ENCODE measurements around the gene DCAF8L2. TPM values are rescaled to one million over a fixed set of nuclear protein-coding genes. Genes with fewer than 3 reads are reported as not detected.
"Not testable (repeated sequence)": the region's sequence is repeated elsewhere in the genome, so short reads cannot be mapped to it uniquely, and the experiment has no call there.

The DCAF8L2 gene
- polyA plus RNA-seq, 6 donors from 2014 or later = not detected

GRCh38 chrX:27715610-27716009 is 125.5 kb downstream of the DCAF8L2 start:
- H3K36me3 Mint-ChIP-seq = no peaks in the 10 kb centered on the region
- peaks cover 0 to 5% (median 3%) of the 10 kb centered on the region in 7 donors for H3K9me3 Mint-ChIP-seq
- no peak overlapping the region for H3K27ac Mint-ChIP-seq
- H3K4me3 Mint-ChIP-seq = no peak overlapping the region
- no peaks in the 10 kb centered on the region for H3K27me3 Mint-ChIP-seq
- DNase-seq (no peak), ATAC-seq (ENCODE audit: low read depth in 2 of 2) (no peak)
- no peaks in the 10 kb centered on the region for H3K4me1 Mint-ChIP-seq

- no peak for DNase-seq
- Mint-ChIP-seq H3K4me1 (no peaks in the 10 kb centered on the region), H3K27ac (peak overlapping the region in 1 of 6 donors; percentile 63), H3K4me3 (no peak overlapping the region), H3K9me3 (peaks cover 0 to 4% (median 2%) of the 10 kb centered on the region in 7 donors), H3K27me3 (no peaks in the 10 kb centered on the region), H3K36me3 (no peaks in the 10 kb centered on the region)
- no peak for ATAC-seq (ENCODE audit: low read depth in 2 of 2)
Observed at GRCh38 chrX:27728291-27728690, 138.1 kb downstream of the DCAF8L2 start.

GRCh38 chrX:27731962-27732361 is 141.8 kb downstream of the DCAF8L2 start:
- no peak overlapping the region for H3K27ac Mint-ChIP-seq
- H3K36me3 Mint-ChIP-seq = no peaks in the 10 kb centered on the region
- no peak overlapping the region for H3K4me3 Mint-ChIP-seq
- H3K27me3 Mint-ChIP-seq = no peaks in the 10 kb centered on the region
- ATAC-seq (ENCODE audit: low read depth in 2 of 2) (no peak), DNase-seq (no peak)
- no peaks in the 10 kb centered on the region for H3K4me1 Mint-ChIP-seq
- H3K9me3 Mint-ChIP-seq = peaks cover 0 to 4% (median 2%) of the 10 kb centered on the region in 7 donors

GRCh38 chrX:27735914-27736313 is 145.8 kb downstream of the DCAF8L2 start:
- ATAC-seq (ENCODE audit: low read depth in 2 of 2) = no peak
- Mint-ChIP-seq H3K4me1 (no peaks in the 10 kb centered on the region), H3K27ac (no peak overlapping the region), H3K4me3 (no peak overlapping the region), H3K36me3 (no peaks in the 10 kb centered on the region), H3K9me3 (peaks cover 0 to 14% (median 2%) of the 10 kb centered on the region in 7 donors), H3K27me3 (no peaks in the 10 kb centered on the region)
- DNase-seq = no peak

GRCh38 chrX:27740933-27741332 is 150.8 kb downstream of the DCAF8L2 start:
- H3K36me3 Mint-ChIP-seq = no peaks in the 10 kb centered on the region
- DNase-seq (no peak), ATAC-seq (ENCODE audit: low read depth in 2 of 2) (no peak)
- no peaks in the 10 kb centered on the region for H3K4me1 Mint-ChIP-seq
- peaks cover 0 to 11% (median 0%) of the 10 kb centered on the region in 7 donors for H3K9me3 Mint-ChIP-seq
- no peak overlapping the region for H3K4me3 Mint-ChIP-seq
- no peaks in the 10 kb centered on the region for H3K27me3 Mint-ChIP-seq
- H3K27ac Mint-ChIP-seq = no peak overlapping the region

GRCh38 chrX:27743521-27743920 is 153.4 kb downstream of the DCAF8L2 start:
- peaks cover 0 to 15% (median 0%) of the 10 kb centered on the region in 7 donors for H3K9me3 Mint-ChIP-seq
- H3K4me3 Mint-ChIP-seq = not testable (repeated sequence)

GRCh38 chrX:27746516-27746915 is 156.4 kb downstream of the DCAF8L2 start:
- peaks cover 0 to 5% of the 10 kb centered on the region in 2 donors for H3K36me3 Mint-ChIP-seq
- no peak for ATAC-seq (ENCODE audit: low read depth in 2 of 2)
- no peak overlapping the region for H3K4me3 Mint-ChIP-seq
- no peaks in the 10 kb centered on the region for H3K27me3 Mint-ChIP-seq
- peaks cover 0 to 6% (median 2%) of the 10 kb centered on the region in 7 donors for H3K9me3 Mint-ChIP-seq
- no peak overlapping the region for H3K27ac Mint-ChIP-seq
- H3K4me1 Mint-ChIP-seq = no peaks in the 10 kb centered on the region
- no peak for DNase-seq

More at GRCh38 chrX:27743521-27743920, 153.4 kb downstream of the DCAF8L2 start:
- not testable (repeated sequence) for H3K36me3 Mint-ChIP-seq; H3K27ac Mint-ChIP-seq; DNase-seq; H3K27me3 Mint-ChIP-seq; H3K4me1 Mint-ChIP-seq; ATAC-seq (ENCODE audit: low read depth in 2 of 2)

- not testable (repeated sequence) for H3K9me3 Mint-ChIP-seq; H3K4me3 Mint-ChIP-seq; DNase-seq; H3K27ac Mint-ChIP-seq; H3K4me1 Mint-ChIP-seq; H3K36me3 Mint-ChIP-seq; H3K27me3 Mint-ChIP-seq; ATAC-seq (ENCODE audit: low read depth in 2 of 2)
Observed at GRCh38 chrX:27750298-27750697, 160.2 kb downstream of the DCAF8L2 start.

- Mint-ChIP-seq H3K27me3 (no peaks in the 10 kb centered on the region), H3K9me3 (peaks cover 0 to 9% (median 2%) of the 10 kb centered on the region in 7 donors), H3K4me1 (no peaks in the 10 kb centered on the region), H3K36me3 (no peaks in the 10 kb centered on the region), H3K27ac (no peak overlapping the region), H3K4me3 (no peak overlapping the region)
- DNase-seq (no peak), ATAC-seq (ENCODE audit: low read depth in 2 of 2) (no peak)
Observed at GRCh38 chrX:27751976-27752375, 161.8 kb downstream of the DCAF8L2 start.

- Mint-ChIP-seq H3K36me3 (no peaks in the 10 kb centered on the region), H3K9me3 (peaks cover 0 to 9% (median 6%) of the 10 kb centered on the region in 7 donors), H3K4me1 (no peaks in the 10 kb centered on the region), H3K27ac (no peak overlapping the region), H3K27me3 (no peaks in the 10 kb centered on the region), H3K4me3 (no peak overlapping the region)
- no peak for DNase-seq
- ATAC-seq (ENCODE audit: low read depth in 2 of 2) = no peak
Observed at GRCh38 chrX:27765718-27766117, 175.6 kb downstream of the DCAF8L2 start.

GRCh38 chrX:27767387-27767786 is 177.2 kb downstream of the DCAF8L2 start:
- H3K36me3 Mint-ChIP-seq = no peaks in the 10 kb centered on the region
- no peak overlapping the region for H3K4me3 Mint-ChIP-seq
- no peaks in the 10 kb centered on the region for H3K27me3 Mint-ChIP-seq
- H3K9me3 Mint-ChIP-seq = peaks cover 0 to 8% (median 0%) of the 10 kb centered on the region in 7 donors
- no peak for ATAC-seq (ENCODE audit: low read depth in 2 of 2)
- no peak overlapping the region for H3K27ac Mint-ChIP-seq
- H3K4me1 Mint-ChIP-seq = no peaks in the 10 kb centered on the region
- DNase-seq = no peak

GRCh38 chrX:27775984-27776383 is 185.8 kb downstream of the DCAF8L2 start:
- Mint-ChIP-seq H3K9me3 (peaks cover 0 to 10% (median 0%) of the 10 kb centered on the region in 7 donors), H3K36me3 (no peaks in the 10 kb centered on the region), H3K4me1 (no peaks in the 10 kb centered on the region), H3K27ac (no peak overlapping the region), H3K27me3 (no peaks in the 10 kb centered on the region), H3K4me3 (no peak overlapping the region)
- ATAC-seq (ENCODE audit: low read depth in 2 of 2) (no peak), DNase-seq (no peak)

GRCh38 chrX:27796640-27797257 is 206.6 kb downstream of the DCAF8L2 start:
- H3K4me3 Mint-ChIP-seq = no peak overlapping the region
- no peak overlapping the region for H3K27ac Mint-ChIP-seq
- peaks cover 0 to 6% (median 0%) of the 10 kb centered on the region in 7 donors for H3K9me3 Mint-ChIP-seq
- H3K27me3 Mint-ChIP-seq = no peaks in the 10 kb centered on the region
- no peak for ATAC-seq (ENCODE audit: low read depth in 2 of 2)
- no peak for DNase-seq
- H3K4me1 Mint-ChIP-seq = no peaks in the 10 kb centered on the region
- H3K36me3 Mint-ChIP-seq = no peaks in the 10 kb centered on the region

GRCh38 chrX:27797575-27797974 is 207.4 kb downstream of the DCAF8L2 start:
- Mint-ChIP-seq H3K4me1 (no peaks in the 10 kb centered on the region), H3K27me3 (no peaks in the 10 kb centered on the region), H3K4me3 (no peak overlapping the region), H3K27ac (no peak overlapping the region), H3K36me3 (no peaks in the 10 kb centered on the region), H3K9me3 (peaks cover 0 to 6% (median 3%) of the 10 kb centered on the region in 7 donors)
- ATAC-seq (ENCODE audit: low read depth in 2 of 2) (no peak), DNase-seq (no peak)
